HuH-7 (cell line): Measurements from ENCODE around the gene CYB5R2.

Experiments used
- DNase-seq: peaks from one replicate; pipeline ENCODE4 v3.0.0; 2011; ENCODE audit warnings: low spot score

CYB5R2 gene

GRCh38 chr11:7637447-7638157, 35.7 kb downstream of the CYB5R2 start:
- DNase-seq: no peak

GRCh38 chr11:7636350-7636749, 37.0 kb downstream of the CYB5R2 start:
- DNase-seq: no peak

- DNase-seq: no peak
These were observed 37.6 kb downstream of the CYB5R2 start for GRCh38 chr11:7635708-7636107.

- no peak for DNase-seq
These were observed 38.2 kb downstream of the CYB5R2 start for GRCh38 chr11:7635137-7635536.

GRCh38 chr11:7632211-7632610, 41.1 kb downstream of the CYB5R2 start:
- DNase-seq: no peak

GRCh38 chr11:7630002-7630401, 43.3 kb downstream of the CYB5R2 start:
- no peak for DNase-seq

- DNase-seq: no peak
These were observed 44.6 kb downstream of the CYB5R2 start for GRCh38 chr11:7628660-7629059.

GRCh38 chr11:7622721-7623120, 50.6 kb downstream of the CYB5R2 start:
- DNase-seq: no peak

- DNase-seq: no peak
These were observed 51.7 kb downstream of the CYB5R2 start for GRCh38 chr11:7621554-7621953.

- DNase-seq: no peak
These were observed 52.2 kb downstream of the CYB5R2 start for GRCh38 chr11:7621090-7621489.

- no peak for DNase-seq
These were observed 54.0 kb downstream of the CYB5R2 start for GRCh38 chr11:7619322-7619721.

- no peak for DNase-seq
These were observed 56.3 kb downstream of the CYB5R2 start for GRCh38 chr11:7617032-7617431.
